Thoracic aorta (tissue), 2 donors: ENCODE measurements around the gene CRACR2B. TPM values are rescaled to one million over a fixed set of nuclear protein-coding genes. Genes with fewer than 3 reads are reported as not detected.

ENCODE experiments used
- ATAC-seq: fragments of 150-250 bp; one replicate; pipeline ENCODE4 v1.8.0; 2017; ENCODE audit warnings: low read depth; ENCODE audit not compliant: insufficient number of reproducible peaks, low FRiP score
- DNase-seq: peaks from one replicate; pipeline ENCODE4 v3.0.0-alpha.2; 2020; ENCODE audit warnings: low spot score
- H3K27ac ChIP-seq, 2 donors: fragments of 200-600 bp; sonication (generic); 1 replicate in 1 of 2; 2 replicates in 1 of 2; pipeline ENCODE4 v1.5.1; 2016; ENCODE audit warnings: mild to moderate bottlenecking in 2 of 2, moderate library complexity in 2 of 2
- H3K27me3 ChIP-seq: fragments of 200-600 bp; sonication (generic); replicated peaks from 2 replicates; pipeline ENCODE4 v1.6.0; 2016; ENCODE audit warnings: mild to moderate bottlenecking; ENCODE audit not compliant: insufficient read depth
- H3K36me3 ChIP-seq: fragments of 200-600 bp; sonication (generic); one replicate; pipeline ENCODE4 v1.5.1; 2016
- H3K4me1 ChIP-seq, 2 donors: fragments of 200-600 bp; sonication (generic); 1 replicate in 1 of 2; 2 replicates in 1 of 2; pipeline versions ENCODE4 v1.5.1 to v1.6.0; 2016; ENCODE audit warnings: low read depth in 2 of 2, mild to moderate bottlenecking in 1 of 2; ENCODE audit not compliant: control insufficient read depth in 1 of 2
- H3K4me3 ChIP-seq: fragments of 200-600 bp; sonication (generic); 2 replicates; pipeline ENCODE4 v1.5.1; 2016; ENCODE audit warnings: mild to moderate bottlenecking
- H3K9me3 ChIP-seq: fragments of 200-600 bp; sonication (generic); 2 replicates; pipeline ENCODE4 v1.5.1; 2016
- total RNA-seq, 2 donors: library from RNA; depleted of rRNA; stranded (reverse); fragments of >200 nt; gene quantifications; one replicate each; pipeline versions ENCODE4 v1.1.0 to v1.2.3, GENCODE V29; 2016
- TF ChIP-seq, protein P1 (sequence below): fragments of 200-600 bp; sonication (generic); IDR thresholded peaks from one replicate; pipeline ENCODE4 v1.5.1; 2019; ENCODE audit warnings: antibody characterized with exemption

Gene CRACR2B
- total RNA-seq, 2 donors from 2014 or later, result 9.6 to 11.6 TPM

DNA sequence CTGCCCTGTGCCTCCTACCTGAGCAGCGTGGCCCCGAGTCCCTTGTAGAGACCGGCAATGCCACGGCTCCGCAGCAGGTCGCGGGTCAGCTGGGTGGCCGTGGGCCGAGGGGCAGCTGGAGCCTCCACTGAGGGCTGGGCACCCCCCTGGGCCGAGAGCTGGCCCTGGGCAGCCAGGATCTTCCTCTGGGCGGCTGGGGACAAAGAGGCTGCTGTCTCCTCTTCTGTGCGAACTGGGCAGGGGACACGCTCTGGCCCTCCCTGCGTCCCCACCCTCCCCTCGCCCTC is 35.2 kb upstream of the CRACR2B start:
- no peak overlapping the region for H3K4me3 ChIP-seq
- no peak overlapping the region for H3K27ac ChIP-seq
- peaks cover 8% of the 10 kb centered on the region for H3K27me3 ChIP-seq
- H3K36me3 ChIP-seq, result no peaks in the 10 kb centered on the region
- TF ChIP-seq, protein P1, sequence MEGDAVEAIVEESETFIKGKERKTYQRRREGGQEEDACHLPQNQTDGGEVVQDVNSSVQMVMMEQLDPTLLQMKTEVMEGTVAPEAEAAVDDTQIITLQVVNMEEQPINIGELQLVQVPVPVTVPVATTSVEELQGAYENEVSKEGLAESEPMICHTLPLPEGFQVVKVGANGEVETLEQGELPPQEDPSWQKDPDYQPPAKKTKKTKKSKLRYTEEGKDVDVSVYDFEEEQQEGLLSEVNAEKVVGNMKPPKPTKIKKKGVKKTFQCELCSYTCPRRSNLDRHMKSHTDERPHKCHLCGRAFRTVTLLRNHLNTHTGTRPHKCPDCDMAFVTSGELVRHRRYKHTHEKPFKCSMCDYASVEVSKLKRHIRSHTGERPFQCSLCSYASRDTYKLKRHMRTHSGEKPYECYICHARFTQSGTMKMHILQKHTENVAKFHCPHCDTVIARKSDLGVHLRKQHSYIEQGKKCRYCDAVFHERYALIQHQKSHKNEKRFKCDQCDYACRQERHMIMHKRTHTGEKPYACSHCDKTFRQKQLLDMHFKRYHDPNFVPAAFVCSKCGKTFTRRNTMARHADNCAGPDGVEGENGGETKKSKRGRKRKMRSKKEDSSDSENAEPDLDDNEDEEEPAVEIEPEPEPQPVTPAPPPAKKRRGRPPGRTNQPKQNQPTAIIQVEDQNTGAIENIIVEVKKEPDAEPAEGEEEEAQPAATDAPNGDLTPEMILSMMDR, result no peak
- no peak for ATAC-seq
- peaks cover 10 to 23% of the 10 kb centered on the region in 2 donors for H3K4me1 ChIP-seq
- H3K9me3 ChIP-seq, result no peaks in the 10 kb centered on the region
- no peak for DNase-seq

DNA sequence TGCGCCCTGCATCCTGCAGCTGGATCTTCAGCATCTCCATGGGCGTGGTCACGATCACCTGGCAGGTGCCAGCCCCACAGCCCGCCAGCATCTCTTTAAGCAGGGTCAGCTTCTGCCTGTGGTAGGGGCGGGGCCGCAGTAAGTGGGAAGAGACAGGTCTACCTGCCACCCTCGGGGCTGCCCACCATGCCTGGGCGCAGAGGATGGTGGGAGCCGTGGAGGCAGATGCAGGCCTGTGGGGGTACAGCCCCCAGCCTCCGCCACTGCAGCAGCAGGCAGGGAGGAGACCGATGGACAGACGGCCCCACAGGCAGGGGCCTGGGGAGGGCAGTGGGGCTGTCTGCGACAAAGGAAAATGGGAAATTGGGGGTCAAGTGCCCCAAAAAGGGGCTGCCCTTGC is 34.8 kb upstream of the CRACR2B start:
- Histone ChIP-seq H3K4me3 (no peak overlapping the region), H3K9me3 (no peaks in the 10 kb centered on the region), H3K27ac (no peak overlapping the region), H3K36me3 (no peaks in the 10 kb centered on the region), H3K27me3 (peaks cover 8% of the 10 kb centered on the region), H3K4me1 (peaks cover 10 to 23% of the 10 kb centered on the region in 2 donors)
- TF ChIP-seq, protein P1, result no peak
- DNase-seq, result no peak
- no peak for ATAC-seq

DNA sequence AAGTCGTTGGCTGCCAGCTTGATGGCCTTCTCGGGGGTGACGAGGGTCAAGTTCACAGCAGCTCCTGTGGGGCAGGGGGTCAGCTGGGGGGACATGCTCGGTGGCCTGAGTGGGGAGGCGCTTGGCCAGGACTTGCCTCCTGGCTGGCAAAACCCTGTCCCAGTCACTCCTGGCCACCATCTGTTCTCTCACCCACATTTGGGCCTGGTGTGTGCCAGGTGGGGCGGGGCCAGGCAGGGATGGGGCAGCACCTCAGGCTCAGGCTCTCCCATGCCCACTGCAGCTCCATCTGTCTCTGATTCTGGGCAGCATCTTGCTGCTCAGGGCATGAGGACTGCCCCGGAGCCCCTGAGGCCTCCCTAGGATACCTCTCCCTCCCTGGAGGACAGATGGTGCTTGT is 34.2 kb upstream of the CRACR2B start:
- H3K27me3 ChIP-seq, result peaks cover 8% of the 10 kb centered on the region
- no peak for ATAC-seq
- H3K4me1 ChIP-seq, result peaks cover 10 to 27% of the 10 kb centered on the region in 2 donors
- no peaks in the 10 kb centered on the region for H3K36me3 ChIP-seq
- no peak overlapping the region for H3K4me3 ChIP-seq
- no peak for DNase-seq
- H3K27ac ChIP-seq, result no peak overlapping the region
- H3K9me3 ChIP-seq, result no peaks in the 10 kb centered on the region
- TF ChIP-seq, protein P1, result no peak

DNA sequence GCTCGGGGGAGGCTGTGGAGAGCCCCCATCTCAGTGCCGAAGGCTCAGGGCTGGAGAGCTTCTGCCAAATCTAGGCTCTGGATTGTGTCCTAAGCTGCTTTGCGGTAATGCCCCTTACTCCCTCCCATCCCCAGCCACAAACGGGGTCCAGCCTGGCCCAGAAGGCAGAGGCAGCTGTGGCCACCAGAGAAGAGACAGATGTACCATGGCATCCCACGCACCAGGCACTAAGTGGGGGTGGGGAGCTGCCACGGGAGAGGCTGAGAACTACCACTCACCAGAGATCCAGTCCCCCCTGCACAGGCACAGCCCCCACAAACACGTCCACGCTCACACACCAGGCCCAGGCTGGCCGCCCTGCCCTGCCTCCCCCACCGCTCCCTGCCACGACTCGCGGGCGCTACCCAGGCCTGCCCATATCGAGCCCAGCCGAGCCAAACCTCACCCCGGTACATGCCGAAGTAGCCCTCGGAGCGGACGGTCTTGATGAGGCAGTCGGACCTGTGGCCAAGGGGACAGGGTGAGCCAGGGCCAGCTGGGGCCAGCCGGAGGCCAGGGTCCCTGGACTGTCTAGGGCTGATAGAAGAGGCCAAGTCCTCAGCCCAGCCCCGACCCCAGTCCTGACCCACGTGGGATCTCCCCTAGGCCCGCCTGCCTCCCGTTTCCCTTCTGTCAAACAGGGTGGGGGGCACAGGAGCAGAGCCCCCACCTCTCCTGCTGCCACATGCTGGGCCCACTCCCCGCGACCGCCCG is 33.5 kb upstream of the CRACR2B start:
- H3K4me3 ChIP-seq, result no peak overlapping the region
- H3K9me3 ChIP-seq, result no peaks in the 10 kb centered on the region
- H3K27ac ChIP-seq, result no peak overlapping the region
- H3K27me3 ChIP-seq, result peaks cover 2% of the 10 kb centered on the region
- DNase-seq (no peak), ATAC-seq (no peak)
- H3K36me3 ChIP-seq, result no peaks in the 10 kb centered on the region
- TF ChIP-seq, protein P1, result no peak
- H3K4me1 ChIP-seq, result peaks cover 10 to 27% of the 10 kb centered on the region in 2 donors

DNA sequence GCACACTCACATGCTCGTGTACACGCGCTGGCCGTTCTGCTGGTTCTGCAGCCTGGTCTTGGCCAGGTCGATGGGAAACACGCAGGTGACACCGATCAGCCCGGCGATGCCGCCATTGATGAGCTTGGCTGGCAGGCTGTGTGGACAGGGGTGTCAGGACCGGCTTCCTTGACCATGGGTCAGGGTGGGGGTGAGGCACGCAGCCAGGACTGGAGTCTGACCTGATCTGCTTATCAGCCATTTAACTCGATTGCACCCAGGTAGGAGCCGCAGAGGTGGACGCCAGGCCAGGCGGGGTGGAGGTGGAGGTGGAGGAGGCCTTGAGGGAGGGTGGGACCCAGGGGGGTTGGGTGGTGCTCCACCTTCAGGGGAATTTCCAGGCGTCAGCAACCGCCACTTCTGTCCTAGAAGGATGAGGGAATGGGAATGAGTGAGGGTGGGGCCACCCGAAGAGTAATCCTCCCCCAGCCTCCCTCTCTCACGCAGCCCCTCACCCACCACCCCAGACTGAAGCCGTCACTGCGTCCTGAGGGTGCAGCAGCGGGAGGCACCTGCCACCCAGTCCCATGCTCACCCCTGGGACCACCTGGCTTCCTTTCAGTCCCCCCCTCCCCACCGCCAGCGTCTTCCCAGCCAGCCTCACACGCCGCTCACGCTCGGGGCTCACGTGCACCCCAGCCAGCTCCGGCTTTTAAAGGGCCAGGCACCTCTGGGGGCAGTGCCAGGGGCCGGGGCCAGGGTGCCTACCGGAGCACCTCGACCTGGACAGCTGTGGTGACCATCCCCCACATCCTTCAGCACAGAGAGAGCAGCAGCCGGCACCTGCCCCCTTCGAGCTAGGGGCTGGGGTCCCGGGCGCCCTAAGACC is 32.7 kb upstream of the CRACR2B start:
- Histone ChIP-seq H3K27me3 (no peaks in the 10 kb centered on the region), H3K4me1 (peaks cover 10 to 27% of the 10 kb centered on the region in 2 donors), H3K9me3 (no peaks in the 10 kb centered on the region), H3K36me3 (no peaks in the 10 kb centered on the region), H3K4me3 (peak overlapping the region; percentile 86), H3K27ac (no peak overlapping the region)
- DNase-seq (no peak), ATAC-seq (no peak)
- TF ChIP-seq, protein P1, result no peak
